CD14-positive monocyte (primary cell): ENCODE results near the gene IKZF2. TPM values are rescaled to one million over a fixed set of nuclear protein-coding genes. Genes with fewer than 3 reads are reported as not detected.

Source experiments
- DNase-seq, 3 donors: peaks; one replicate each; pipeline ENCODE4 v3.0.0-alpha.2; 2011 to 2022
- H2AFZ ChIP-seq: 2 replicates; pipeline ENCODE4 v1.6.0; 2012; ENCODE audit warnings: mild to moderate bottlenecking, low read depth, low read length, inconsistent platforms; ENCODE audit not compliant: insufficient read depth, poor library complexity, severe bottlenecking
- H3K27ac ChIP-seq, 2 donors: 1 replicate in 1 of 2; 2 replicates in 1 of 2; pipeline ENCODE4 v1.5.1; 2012 to 2013; ENCODE audit warnings: low read length in 2 of 2, control low read depth in 1 of 2, inconsistent platforms in 1 of 2, low read depth in 1 of 2, mild to moderate bottlenecking in 1 of 2
- H3K27me3 ChIP-seq, 2 donors: one replicate each; pipeline versions ENCODE4 v1.6.0 to v1.6.1; 2011 to 2013; ENCODE audit warnings: low read length in 2 of 2; ENCODE audit not compliant: control insufficient read depth in 2 of 2, insufficient read depth in 2 of 2
- H3K36me3 ChIP-seq, 2 donors: replicated peaks in 1 of 2; 1 replicate in 1 of 2; 2 replicates in 1 of 2; pipeline versions ENCODE4 v1.5.1 to v1.6.1; 2012 to 2013; ENCODE audit warnings: low read length in 2 of 2, control low read depth in 1 of 2, inconsistent platforms in 1 of 2, mild to moderate bottlenecking in 1 of 2; ENCODE audit not compliant: insufficient read depth in 2 of 2, control insufficient read depth in 1 of 2
- H3K4me1 ChIP-seq, 2 donors: 1 replicate in 1 of 2; 2 replicates in 1 of 2; pipeline versions ENCODE4 v1.5.1 to v1.6.1; 2012 to 2013; ENCODE audit warnings: low read length in 2 of 2, control low read depth in 1 of 2, inconsistent platforms in 1 of 2, mild to moderate bottlenecking in 1 of 2, moderate library complexity in 1 of 2; ENCODE audit not compliant: insufficient read depth in 2 of 2, control insufficient read depth in 1 of 2
- H3K4me2 ChIP-seq: replicated peaks from 2 replicates; pipeline ENCODE3; 2012; ENCODE audit warnings: low read length, moderate library complexity, mild to moderate bottlenecking; ENCODE audit not compliant: poor library complexity, severe bottlenecking; ENCODE audit errors: extremely low read depth
- H3K4me3 ChIP-seq, 3 experiments: fragments of 200-600 bp in 1 of 3; sonication (generic) in 1 of 3; replicated peaks in 1 of 3; 1 replicate in 2 of 3; 2 replicates in 1 of 3; pipeline ENCODE4 v1.5.1; 2011 to 2013; ENCODE audit warnings: low read length in 3 of 3, mild to moderate bottlenecking in 3 of 3, control low read depth in 2 of 3, low read depth in 2 of 3, inconsistent platforms in 1 of 3, moderate library complexity in 1 of 3
- H3K79me2 ChIP-seq: 2 replicates; pipeline ENCODE4 v1.6.0; 2012; ENCODE audit warnings: mild to moderate bottlenecking, control low read depth, inconsistent platforms, low read length, moderate library complexity; ENCODE audit not compliant: insufficient read depth
- H3K9ac ChIP-seq: 2 replicates; pipeline ENCODE4 v1.6.0; 2017; ENCODE audit warnings: low read length, mild to moderate bottlenecking; ENCODE audit not compliant: insufficient read depth, poor library complexity, severe bottlenecking
- H3K9me3 ChIP-seq, 2 donors: replicated peaks in 1 of 2; 1 replicate in 1 of 2; 2 replicates in 1 of 2; pipeline versions ENCODE4 v1.5.1 to v1.6.1; 2012 to 2013; ENCODE audit warnings: low read length in 2 of 2, control low read depth in 1 of 2; ENCODE audit not compliant: control insufficient read depth in 1 of 2, insufficient read depth in 1 of 2
- H4K20me1 ChIP-seq: 2 replicates; pipeline ENCODE4 v1.6.0; 2012; ENCODE audit warnings: mild to moderate bottlenecking, low read length, control low read depth, moderate library complexity; ENCODE audit not compliant: insufficient read depth
- H3K27ac Mint-ChIP-seq, 7 donors: one replicate each; pipeline ENCODE4 v1.8.0; 2020; ENCODE audit warnings: mild to moderate bottlenecking in 7 of 7, mixed read lengths in 7 of 7, moderate library complexity in 6 of 7, inconsistent platforms in 2 of 7
- H3K27me3 Mint-ChIP-seq, 3 donors: one replicate each; pipeline ENCODE4 v1.8.0; 2021 to 2022; ENCODE audit warnings: low read depth in 3 of 3, mild to moderate bottlenecking in 3 of 3, mixed read lengths in 3 of 3, moderate library complexity in 3 of 3, inconsistent platforms in 1 of 3
- H3K36me3 Mint-ChIP-seq, 2 donors: one replicate each; pipeline ENCODE4 v1.8.0; 2020; ENCODE audit warnings: mixed read lengths in 2 of 2, inconsistent platforms in 1 of 2, mild to moderate bottlenecking in 1 of 2
- H3K4me1 Mint-ChIP-seq: one replicate; pipeline ENCODE4 v1.8.0; 2020; ENCODE audit warnings: mild to moderate bottlenecking, mixed read lengths
- H3K4me3 Mint-ChIP-seq, 2 donors: one replicate each; pipeline ENCODE4 v1.8.0; 2020; ENCODE audit warnings: mild to moderate bottlenecking in 2 of 2, mixed read lengths in 2 of 2, moderate library complexity in 1 of 2
- H3K9me3 Mint-ChIP-seq, 7 donors: one replicate each; pipeline ENCODE4 v1.8.0; 2020 to 2022; ENCODE audit warnings: mixed read lengths in 7 of 7, mild to moderate bottlenecking in 6 of 7, moderate library complexity in 6 of 7, inconsistent platforms in 2 of 7
- WGBS: methylation state at CpG from one replicate; pipeline ENCODE4 v1.1.5; 2013; ENCODE audit warnings: missing lambda C conversion rate; ENCODE audit not compliant: insufficient coverage; 5-methylcytosine and 5-hydroxymethylcytosine counted together
- intact Hi-C, 2 donors: fragments of 100-400 bp; cut with micrococcal nuclease; formaldehyde crosslinking; loops; one replicate each; pipeline versions ENCODE4 v1.15.0 to v1.15.1; 2023
- polyA plus RNA-seq, 3 donors: library from polyadenylated mRNA; depleted of rRNA in 1 of 3; unstranded in 2 of 3; stranded (reverse) in 1 of 3; fragments of 300-500 nt in 2 of 3; fragments of >200 nt in 1 of 3; fragmentation: Illumina TruSeq in 2 of 3; gene quantifications; 1 replicate in 2 of 3; 2 replicates in 1 of 3; pipeline ENCODE4 v1.2.3, GENCODE V29; 2012 to 2021
- TF ChIP-seq, protein P1 (sequence below): fragments of 200-600 bp; IDR thresholded peaks from one replicate; pipeline ENCODE4 v1.8.0; 2022; ENCODE audit warnings: antibody characterized with exemption, mild to moderate bottlenecking

IKZF2 gene
- polyA plus RNA-seq, 3 donors: 0.10 to 0.12 (median 0.11) TPM

- H3K27ac ChIP-seq: no peak overlapping the region
- no peaks in the 10 kb centered on the region for H4K20me1 ChIP-seq
- H3K79me2 ChIP-seq: no peaks in the 10 kb centered on the region
- H3K27me3 ChIP-seq: peaks cover 7 to 14% of the 10 kb centered on the region in 2 donors
- H3K4me2 ChIP-seq: peak overlapping the region; percentile 92
- H3K9ac ChIP-seq: no peak overlapping the region
- no peaks in the 10 kb centered on the region for H3K36me3 ChIP-seq
- H3K4me1 Mint-ChIP-seq: peaks cover 35% of the 10 kb centered on the region
- peaks cover 0 to 1% (median 0%) of the 10 kb centered on the region in 7 donors for H3K9me3 Mint-ChIP-seq
- H3K36me3 Mint-ChIP-seq: peaks cover 0 to 2% of the 10 kb centered on the region in 2 donors
- H3K4me3 ChIP-seq: peak overlapping the region in 1 of 3 experiments; percentile 86
- no peak for DNase-seq
- H3K4me3 Mint-ChIP-seq: peak overlapping the region; percentile 84 to 95
- H3K27me3 Mint-ChIP-seq: peaks cover 19 to 26% (median 23%) of the 10 kb centered on the region in 3 donors
- peak overlapping the region; percentile 76 for H2AFZ ChIP-seq
- intact Hi-C loops: no loop called here
- peaks cover 28 to 35% of the 10 kb centered on the region in 2 donors for H3K4me1 ChIP-seq
- TF ChIP-seq, protein P1, sequence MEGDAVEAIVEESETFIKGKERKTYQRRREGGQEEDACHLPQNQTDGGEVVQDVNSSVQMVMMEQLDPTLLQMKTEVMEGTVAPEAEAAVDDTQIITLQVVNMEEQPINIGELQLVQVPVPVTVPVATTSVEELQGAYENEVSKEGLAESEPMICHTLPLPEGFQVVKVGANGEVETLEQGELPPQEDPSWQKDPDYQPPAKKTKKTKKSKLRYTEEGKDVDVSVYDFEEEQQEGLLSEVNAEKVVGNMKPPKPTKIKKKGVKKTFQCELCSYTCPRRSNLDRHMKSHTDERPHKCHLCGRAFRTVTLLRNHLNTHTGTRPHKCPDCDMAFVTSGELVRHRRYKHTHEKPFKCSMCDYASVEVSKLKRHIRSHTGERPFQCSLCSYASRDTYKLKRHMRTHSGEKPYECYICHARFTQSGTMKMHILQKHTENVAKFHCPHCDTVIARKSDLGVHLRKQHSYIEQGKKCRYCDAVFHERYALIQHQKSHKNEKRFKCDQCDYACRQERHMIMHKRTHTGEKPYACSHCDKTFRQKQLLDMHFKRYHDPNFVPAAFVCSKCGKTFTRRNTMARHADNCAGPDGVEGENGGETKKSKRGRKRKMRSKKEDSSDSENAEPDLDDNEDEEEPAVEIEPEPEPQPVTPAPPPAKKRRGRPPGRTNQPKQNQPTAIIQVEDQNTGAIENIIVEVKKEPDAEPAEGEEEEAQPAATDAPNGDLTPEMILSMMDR: no peak
- H3K9me3 ChIP-seq: no peaks in the 10 kb centered on the region
- no peak overlapping the region for H3K27ac Mint-ChIP-seq
- 0% methylated on average over 1 of the region's 3 CpGs for WGBS
These were observed 2.0 kb downstream of the IKZF2 start for GRCh38 chr2:213149294-213149875.

DNA sequence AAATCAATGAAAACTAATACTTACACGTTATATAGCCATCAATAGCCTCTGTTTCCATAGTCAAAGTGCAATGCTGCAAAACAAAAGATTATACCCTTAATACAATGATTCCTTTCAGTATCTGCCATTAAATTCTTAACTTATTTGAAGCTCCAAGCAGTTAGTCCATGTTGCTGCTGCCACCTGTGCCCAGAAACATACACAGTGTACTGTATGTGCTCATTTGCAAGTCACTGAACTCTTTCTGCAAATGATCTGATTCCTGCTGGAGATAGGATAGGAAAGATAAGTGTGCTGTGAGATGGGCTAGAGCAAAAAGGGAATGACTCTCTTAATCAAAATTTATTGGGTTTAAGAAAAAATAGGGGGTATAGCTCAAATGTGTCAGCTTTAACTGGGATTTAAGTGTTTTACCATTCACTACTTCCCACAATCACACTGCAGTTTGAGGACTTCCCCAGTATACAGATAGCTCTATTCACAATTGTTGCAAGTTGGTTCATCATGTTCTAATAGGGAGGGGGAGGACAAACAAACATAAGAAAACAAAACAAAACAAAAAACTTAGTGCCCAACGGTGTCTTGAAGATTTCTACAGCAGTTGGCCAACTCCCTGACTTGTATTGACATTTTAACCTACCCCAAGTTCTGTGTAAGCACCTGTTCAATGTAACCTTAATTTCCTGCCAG is 2.7 kb downstream of the IKZF2 start:
- TF ChIP-seq, protein P1: no peak
- Mint-ChIP-seq H3K4me1 (peaks cover 35% of the 10 kb centered on the region), H3K4me3 (peak overlapping the region in 1 of 2 donors; percentile 95), H3K27me3 (peaks cover 18 to 23% (median 19%) of the 10 kb centered on the region in 3 donors), H3K9me3 (peaks cover 0 to 1% (median 0%) of the 10 kb centered on the region in 7 donors), H3K36me3 (peaks cover 0 to 2% of the 10 kb centered on the region in 2 donors), H3K27ac (no peak overlapping the region)
- no peaks in the 10 kb centered on the region for H3K79me2 ChIP-seq
- H3K9ac ChIP-seq: no peak overlapping the region
- no peaks in the 10 kb centered on the region for H3K36me3 ChIP-seq
- H3K9me3 ChIP-seq: no peaks in the 10 kb centered on the region
- WGBS: 29% methylated on average over 2 of the region's 2 CpGs
- H3K27ac ChIP-seq: no peak overlapping the region
- intact Hi-C loops: no loop called here
- peaks cover 7 to 14% of the 10 kb centered on the region in 2 donors for H3K27me3 ChIP-seq
- H3K4me3 ChIP-seq: no peak overlapping the region
- DNase-seq: no peak
- H2AFZ ChIP-seq: no peak overlapping the region
- H3K4me1 ChIP-seq: peaks cover 28 to 35% of the 10 kb centered on the region in 2 donors
- no peaks in the 10 kb centered on the region for H4K20me1 ChIP-seq
- H3K4me2 ChIP-seq: no peak overlapping the region
